Breast epithelium (tissue), 4 donors: ENCODE data around the gene MMD. TPM values are rescaled to one million over a fixed set of nuclear protein-coding genes. Genes with fewer than 3 reads are reported as not detected.

ENCODE experiments used
- DNase-seq, 2 donors: peaks; one replicate each; pipeline ENCODE4 v3.0.0-alpha.2; 2019; ENCODE audit warnings: low spot score in 2 of 2
- H3K27ac ChIP-seq, 2 donors: fragments of 200-600 bp; sonication (generic) in 1 of 2; one replicate each; pipeline ENCODE4 v1.5.1; 2016 to 2019; ENCODE audit warnings: mild to moderate bottlenecking in 1 of 2
- H3K27me3 ChIP-seq, 2 donors: fragments of 200-600 bp; sonication (generic) in 1 of 2; one replicate each; pipeline versions ENCODE4 v1.5.1 to v1.6.0; 2017 to 2019; ENCODE audit warnings: control low read depth in 1 of 2, mild to moderate bottlenecking in 1 of 2
- H3K36me3 ChIP-seq: fragments of 200-600 bp; one replicate; pipeline ENCODE4 v1.5.1; 2019
- H3K4me1 ChIP-seq, 2 donors: fragments of 200-600 bp; sonication (generic); one replicate each; pipeline ENCODE4 v1.5.1; 2016 to 2019; ENCODE audit warnings: control low read depth in 1 of 2
- H3K4me3 ChIP-seq, 3 donors: fragments of 200-600 bp; sonication (generic); 1 replicate in 2 of 3; 2 replicates in 1 of 3; pipeline ENCODE4 v1.5.1; 2016 to 2019; ENCODE audit warnings: mild to moderate bottlenecking in 3 of 3, moderate library complexity in 2 of 3
- H3K9me3 ChIP-seq, 2 donors: fragments of 200-600 bp; sonication (generic) in 1 of 2; one replicate each; pipeline ENCODE4 v1.5.1; 2016 to 2019; ENCODE audit warnings: control low read depth in 1 of 2
- CTCF ChIP-seq, 3 donors: fragments of 450-650 bp; IDR thresholded peaks; one replicate each; pipeline ENCODE4 v1.5.1; 2016 to 2017; ENCODE audit warnings: antibody characterized with exemption in 3 of 3, mild to moderate bottlenecking in 3 of 3, moderate library complexity in 3 of 3
- POLR2A ChIP-seq: fragments of 450-650 bp; IDR thresholded peaks from one replicate; pipeline ENCODE4 v1.6.1; 2016; ENCODE audit warnings: antibody characterized with exemption, mild to moderate bottlenecking, moderate library complexity
- POLR2AphosphoS5 ChIP-seq, 3 donors: sonication (generic); formaldehyde crosslinking; IDR thresholded peaks; one replicate each; pipeline ENCODE4 v1.6.1; 2017; ENCODE audit warnings: antibody characterized with exemption in 3 of 3
- intact Hi-C: fragments of 100-400 bp; cut with DNase I; formaldehyde crosslinking; loops from one replicate; pipeline ENCODE4 v1.15.1; 2023; ENCODE audit warnings: low total_unique reads
- total RNA-seq, 3 donors: library from RNA; depleted of rRNA; stranded (reverse); fragments of >200 nt; gene quantifications; one replicate each; pipeline ENCODE4 v1.1.0, GENCODE V29; 2016

Gene MMD
- total RNA-seq, 3 donors from 2014 or later = 28.0 to 140 (median 34.1) TPM

- no peak for DNase-seq
- peaks cover 0 to 10% of the 10 kb centered on the region in 2 donors for H3K9me3 ChIP-seq
- H3K36me3 ChIP-seq = no peaks in the 10 kb centered on the region
- H3K27ac ChIP-seq = no peak overlapping the region
- H3K4me3 ChIP-seq = no peak overlapping the region
- H3K27me3 ChIP-seq = no peaks in the 10 kb centered on the region
- TF ChIP-seq POLR2A (no peak), POLR2AphosphoS5 (IDR thresholded peaks at IDR 0.05) (no peak), CTCF (IDR thresholded peaks at IDR 0.05) (no peak)
- intact Hi-C loops = no loop called here
- H3K4me1 ChIP-seq = no peaks in the 10 kb centered on the region
These were observed 52.9 kb downstream of the MMD start for GRCh38 chr17:55368706-55369105.

DNA sequence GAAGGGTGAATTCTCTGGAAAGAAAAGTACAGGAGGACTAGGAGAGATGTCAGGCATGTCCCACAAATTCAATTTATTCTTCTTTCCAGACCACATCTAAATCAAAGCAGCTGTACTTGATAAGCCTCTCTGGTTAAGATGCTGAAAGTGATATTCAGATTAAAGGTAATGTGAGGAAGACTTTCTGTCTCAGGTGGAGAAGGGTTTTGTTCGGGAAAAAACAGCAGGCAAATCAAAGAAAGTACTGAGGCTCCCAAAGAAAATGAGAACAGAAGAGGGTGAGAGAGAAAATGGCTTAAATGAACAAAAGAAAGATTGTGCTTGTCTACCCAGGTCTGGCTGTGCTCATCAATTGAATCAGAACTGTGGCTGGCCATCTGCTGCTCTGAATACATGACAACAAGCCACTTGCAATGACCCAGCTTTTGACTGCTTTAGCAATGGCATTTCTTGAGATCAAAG, 55.6 kb downstream of the MMD start:
- TF ChIP-seq POLR2AphosphoS5 (IDR thresholded peaks at IDR 0.05) (no peak), CTCF (IDR thresholded peaks at IDR 0.05) (no peak), POLR2A (no peak)
- H3K27me3 ChIP-seq = no peaks in the 10 kb centered on the region
- H3K4me1 ChIP-seq = no peaks in the 10 kb centered on the region
- no peak overlapping the region for H3K27ac ChIP-seq
- H3K4me3 ChIP-seq = no peak overlapping the region
- H3K36me3 ChIP-seq = no peaks in the 10 kb centered on the region
- H3K9me3 ChIP-seq = peaks cover 0 to 12% of the 10 kb centered on the region in 2 donors
- no peak for DNase-seq
- intact Hi-C loops = no loop called here

GRCh38 chr17:55363033-55363432, 58.6 kb downstream of the MMD start:
- H3K27ac ChIP-seq = no peak overlapping the region
- H3K4me1 ChIP-seq = no peaks in the 10 kb centered on the region
- peaks cover 3 to 15% of the 10 kb centered on the region in 2 donors for H3K9me3 ChIP-seq
- H3K27me3 ChIP-seq = no peaks in the 10 kb centered on the region
- no peak overlapping the region for H3K4me3 ChIP-seq
- intact Hi-C loops = no loop called here
- no peaks in the 10 kb centered on the region for H3K36me3 ChIP-seq
- no peak for DNase-seq
- no peak for TF ChIP-seq CTCF (IDR thresholded peaks at IDR 0.05)
- no peak for TF ChIP-seq POLR2AphosphoS5 (IDR thresholded peaks at IDR 0.05)
- TF ChIP-seq POLR2A = no peak

GRCh38 chr17:55360971-55361370, 60.7 kb downstream of the MMD start:
- TF ChIP-seq POLR2A = no peak
- no peak for TF ChIP-seq POLR2AphosphoS5 (IDR thresholded peaks at IDR 0.05)
- no peak for TF ChIP-seq CTCF (IDR thresholded peaks at IDR 0.05)
- intact Hi-C loops = no loop called here
- H3K4me3 ChIP-seq = no peak overlapping the region
- no peak overlapping the region for H3K27ac ChIP-seq
- H3K27me3 ChIP-seq = no peaks in the 10 kb centered on the region
- peaks cover 3 to 15% of the 10 kb centered on the region in 2 donors for H3K9me3 ChIP-seq
- no peak for DNase-seq
- no peaks in the 10 kb centered on the region for H3K4me1 ChIP-seq
- no peaks in the 10 kb centered on the region for H3K36me3 ChIP-seq

DNA sequence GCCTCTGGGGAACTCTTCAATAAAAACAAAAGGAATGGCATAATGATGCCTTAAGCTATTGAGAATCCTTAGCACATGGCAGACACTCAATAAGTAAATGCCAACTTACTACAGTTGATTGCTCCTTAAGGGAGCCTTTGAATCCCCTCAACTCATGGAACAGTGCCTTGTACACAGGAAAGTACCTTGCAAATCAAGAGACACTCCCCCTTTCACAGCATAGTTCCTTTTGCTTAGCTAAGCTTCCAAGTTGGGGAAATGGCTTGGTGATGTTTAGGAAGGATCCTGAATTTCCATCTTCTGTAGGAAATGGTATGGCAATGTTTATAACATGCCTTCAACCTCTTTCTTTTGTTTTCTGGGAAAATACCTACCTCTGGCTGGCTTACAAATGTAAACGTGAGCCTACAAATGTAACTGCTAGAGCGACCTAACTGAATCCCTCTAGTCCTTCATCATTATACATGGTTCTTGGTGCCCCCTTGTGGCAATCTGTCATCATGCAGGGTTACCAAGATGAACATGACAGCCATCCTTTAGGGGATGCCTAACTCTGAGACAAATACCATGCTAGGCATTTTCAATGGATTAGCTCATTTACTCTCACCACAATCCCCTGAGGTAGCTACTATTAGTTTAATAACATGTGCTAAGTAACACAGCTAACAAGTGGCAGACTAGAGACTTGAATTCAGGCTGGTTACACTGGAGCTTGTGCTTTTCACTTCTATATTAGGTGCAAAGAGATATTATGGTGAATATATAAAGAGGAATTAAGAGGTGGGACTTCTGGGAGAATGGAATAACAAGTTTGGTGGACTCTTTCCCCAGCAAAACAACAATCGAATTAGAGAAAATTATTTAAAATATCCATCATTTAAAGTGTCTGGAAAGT, 65.0 kb downstream of the MMD start:
- Histone ChIP-seq H3K36me3 (no peaks in the 10 kb centered on the region), H3K9me3 (peaks cover 3 to 9% of the 10 kb centered on the region in 2 donors), H3K27me3 (no peaks in the 10 kb centered on the region), H3K27ac (no peak overlapping the region), H3K4me1 (no peaks in the 10 kb centered on the region), H3K4me3 (no peak overlapping the region)
- intact Hi-C loops = no loop called here
- TF ChIP-seq POLR2AphosphoS5 (IDR thresholded peaks at IDR 0.05) (no peak), CTCF (IDR thresholded peaks at IDR 0.05) (peak; percentile 61 to 73 (median 71)), POLR2A (no peak)
- peak in 1 of 2 donors; percentile 33 for DNase-seq
